Kidney epithelial cell (primary cell): ENCODE data around the gene SLC35G1. TPM values are rescaled to one million over a fixed set of nuclear protein-coding genes. Genes with fewer than 3 reads are reported as not detected.

Experiments used
- DNase-seq: peaks from one replicate; pipeline ENCODE4 v3.0.0-alpha.2; 2010; ENCODE audit warnings: low read depth
- H3K27me3 ChIP-seq: 2 replicates; pipeline ENCODE4 v1.6.0; 2011; ENCODE audit warnings: low read length; ENCODE audit not compliant: control insufficient read depth, insufficient read depth
- H3K36me3 ChIP-seq: 2 replicates; pipeline ENCODE4 v1.5.1; 2011; ENCODE audit warnings: low read length; ENCODE audit not compliant: control insufficient read depth, insufficient read depth
- H3K4me3 ChIP-seq: 2 replicates; pipeline ENCODE4 v1.5.1; 2011; ENCODE audit warnings: low read depth, mild to moderate bottlenecking, control low read depth, low read length
- total RNA-seq: library from RNA; depleted of rRNA; stranded (reverse); fragments of >200 nt; gene quantifications from 2 replicates; pipeline ENCODE4 v1.2.3, GENCODE V29; 2015
- TF ChIP-seq, protein P1 (sequence below): IDR thresholded peaks from 2 replicates; pipeline ENCODE4 v1.5.1; 2011; ENCODE audit warnings: mild to moderate bottlenecking, moderate library complexity, low read length, control low read depth, inconsistent platforms; ENCODE audit not compliant: insufficient read depth, poor library complexity, severe bottlenecking

SLC35G1 gene
- total RNA-seq, 1 donor from 2014 or later: 3.3 TPM

DNA sequence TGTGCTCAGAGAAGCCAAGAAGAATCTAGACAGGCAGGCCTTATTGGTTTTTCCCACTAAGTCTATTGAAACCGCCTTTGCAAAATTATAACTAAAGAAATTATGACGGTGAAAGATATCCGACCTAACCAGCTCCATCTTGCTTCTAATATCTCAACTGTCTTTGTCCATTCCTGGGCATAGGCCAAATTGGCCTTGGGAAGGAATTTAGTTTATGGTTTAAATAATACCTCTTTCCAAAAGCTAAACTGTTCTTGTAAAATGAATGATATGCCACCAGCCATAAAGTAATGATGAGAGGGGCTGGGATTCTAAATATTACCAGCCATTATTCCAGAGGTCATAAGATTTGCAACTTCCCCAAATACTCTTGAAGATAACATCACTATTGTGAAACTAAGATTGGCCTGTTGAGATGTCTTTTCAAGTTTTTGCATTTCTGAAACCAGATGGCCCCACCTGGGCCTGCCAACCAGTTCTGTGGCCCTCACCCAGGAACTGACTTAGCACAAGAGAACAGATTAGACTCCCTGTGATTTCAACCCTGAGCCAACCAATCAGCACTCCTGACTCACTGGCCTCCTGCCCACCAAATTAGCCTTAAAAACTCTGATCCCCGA, 41.2 kb upstream of the SLC35G1 start:
- Histone ChIP-seq H3K27me3 (no peaks in the 10 kb centered on the region), H3K36me3 (no peaks in the 10 kb centered on the region), H3K4me3 (no peak overlapping the region)
- DNase-seq: no peak
- TF ChIP-seq, protein P1, sequence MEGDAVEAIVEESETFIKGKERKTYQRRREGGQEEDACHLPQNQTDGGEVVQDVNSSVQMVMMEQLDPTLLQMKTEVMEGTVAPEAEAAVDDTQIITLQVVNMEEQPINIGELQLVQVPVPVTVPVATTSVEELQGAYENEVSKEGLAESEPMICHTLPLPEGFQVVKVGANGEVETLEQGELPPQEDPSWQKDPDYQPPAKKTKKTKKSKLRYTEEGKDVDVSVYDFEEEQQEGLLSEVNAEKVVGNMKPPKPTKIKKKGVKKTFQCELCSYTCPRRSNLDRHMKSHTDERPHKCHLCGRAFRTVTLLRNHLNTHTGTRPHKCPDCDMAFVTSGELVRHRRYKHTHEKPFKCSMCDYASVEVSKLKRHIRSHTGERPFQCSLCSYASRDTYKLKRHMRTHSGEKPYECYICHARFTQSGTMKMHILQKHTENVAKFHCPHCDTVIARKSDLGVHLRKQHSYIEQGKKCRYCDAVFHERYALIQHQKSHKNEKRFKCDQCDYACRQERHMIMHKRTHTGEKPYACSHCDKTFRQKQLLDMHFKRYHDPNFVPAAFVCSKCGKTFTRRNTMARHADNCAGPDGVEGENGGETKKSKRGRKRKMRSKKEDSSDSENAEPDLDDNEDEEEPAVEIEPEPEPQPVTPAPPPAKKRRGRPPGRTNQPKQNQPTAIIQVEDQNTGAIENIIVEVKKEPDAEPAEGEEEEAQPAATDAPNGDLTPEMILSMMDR: no peak

DNA sequence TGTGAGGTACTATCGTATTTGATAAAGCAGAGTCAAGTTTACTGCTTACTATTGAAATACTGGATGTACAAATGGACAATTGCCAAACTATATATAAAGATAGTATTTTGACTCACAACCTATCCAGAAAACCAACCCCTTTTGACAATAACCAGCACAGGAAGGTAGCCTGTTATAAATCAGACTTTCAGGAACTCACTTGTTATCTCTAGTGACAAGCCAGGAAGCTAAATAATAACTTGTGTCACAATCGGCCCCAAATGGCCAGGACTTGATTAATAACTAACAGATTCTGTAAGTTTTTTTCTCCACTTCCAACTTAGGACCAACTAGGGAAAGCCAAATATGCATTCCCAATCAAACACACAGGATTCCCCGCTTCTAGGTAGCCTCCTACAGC, 38.8 kb upstream of the SLC35G1 start:
- no peaks in the 10 kb centered on the region for H3K36me3 ChIP-seq
- H3K4me3 ChIP-seq: no peak overlapping the region
- DNase-seq: no peak
- no peaks in the 10 kb centered on the region for H3K27me3 ChIP-seq
- TF ChIP-seq, protein P1: no peak

DNA sequence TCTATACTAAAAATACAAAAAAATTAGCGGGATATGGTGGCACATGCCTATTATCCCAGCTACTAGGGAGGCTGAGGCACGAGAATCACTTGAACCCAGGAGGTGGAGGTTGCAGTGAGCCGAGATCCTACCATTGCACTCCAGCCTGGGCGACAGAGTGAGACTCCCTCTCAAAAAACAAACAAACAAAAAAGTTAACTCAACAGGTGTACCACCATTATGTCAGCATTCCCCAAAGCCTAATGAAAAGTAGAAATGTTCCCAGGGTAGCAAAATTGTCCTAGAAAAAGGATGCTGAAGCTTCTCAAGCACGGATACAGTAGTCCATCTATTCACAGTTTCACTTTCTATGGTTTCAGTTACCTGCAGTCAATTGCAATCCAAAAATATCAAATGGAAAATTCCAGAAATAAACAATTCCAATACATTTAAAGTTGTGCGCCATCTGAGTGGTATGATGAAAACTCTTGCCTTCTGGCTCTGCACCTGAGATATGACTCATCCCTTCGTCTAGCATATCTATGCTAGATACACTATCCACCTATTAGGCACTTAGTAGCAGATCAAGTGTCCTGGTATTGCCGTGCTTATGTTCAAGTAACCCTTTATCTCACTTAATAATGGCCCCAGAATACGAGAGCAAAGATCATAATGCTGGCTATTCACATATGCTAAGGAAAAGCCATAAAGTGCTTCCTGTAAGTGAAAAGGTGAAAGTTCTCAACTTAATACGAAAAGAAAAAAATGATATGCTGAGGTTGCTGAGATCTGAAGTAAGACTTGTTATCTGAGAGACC, 37.2 kb upstream of the SLC35G1 start:
- no peaks in the 10 kb centered on the region for H3K36me3 ChIP-seq
- H3K27me3 ChIP-seq: no peaks in the 10 kb centered on the region
- TF ChIP-seq, protein P1: no peak
- H3K4me3 ChIP-seq: no peak overlapping the region
- DNase-seq: no peak

DNA sequence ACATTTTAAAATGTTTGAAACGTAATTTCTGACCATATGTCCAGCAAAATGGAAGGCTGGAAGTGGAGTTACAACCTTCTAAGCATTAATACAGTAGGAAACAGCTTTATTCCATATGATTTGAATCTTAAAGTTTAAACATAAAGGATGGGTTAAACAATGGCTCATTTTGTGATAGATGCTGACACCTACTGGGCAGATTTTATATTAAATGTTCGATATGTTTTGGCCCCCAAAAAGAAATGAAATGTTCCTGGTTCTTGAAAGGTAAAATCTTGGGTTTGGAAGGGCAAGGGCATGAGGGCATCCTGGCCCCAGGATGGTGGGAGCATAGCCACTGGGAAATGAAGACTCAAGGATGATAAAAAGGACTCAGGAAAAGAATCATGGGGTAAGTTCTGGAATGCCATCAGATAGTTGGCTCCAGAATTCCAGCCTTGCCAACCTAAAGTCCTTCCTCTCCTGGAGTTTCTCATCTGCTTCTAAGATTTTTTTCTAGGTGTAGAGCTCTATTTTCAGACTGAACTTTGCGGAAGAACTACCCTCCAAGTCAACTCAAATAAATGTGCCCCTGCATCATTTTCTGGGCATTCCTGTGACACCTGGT, 34.6 kb upstream of the SLC35G1 start:
- DNase-seq: no peak

DNA sequence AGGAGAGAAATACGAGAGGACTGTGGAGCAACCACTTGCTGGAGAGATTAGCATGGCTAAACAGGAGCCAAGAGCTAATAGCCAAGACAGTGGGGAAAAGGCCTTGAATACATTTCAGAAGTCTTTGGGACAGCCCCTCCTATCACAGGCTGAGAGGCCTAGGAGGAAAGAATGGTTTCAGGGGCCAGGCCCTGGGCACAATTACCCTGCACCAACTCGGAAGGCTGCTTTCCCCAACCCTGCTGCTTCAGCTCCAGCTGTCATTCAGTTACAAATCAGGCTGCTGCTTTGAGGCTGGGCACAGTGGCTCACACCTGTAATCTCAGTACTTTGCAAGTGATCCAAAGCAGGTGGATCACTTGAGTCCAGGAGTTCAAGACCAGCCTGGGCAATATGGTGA, 32.0 kb upstream of the SLC35G1 start:
- Histone ChIP-seq H3K4me3 (no peak overlapping the region), H3K27me3 (no peaks in the 10 kb centered on the region), H3K36me3 (no peaks in the 10 kb centered on the region)
- DNase-seq: no peak
- TF ChIP-seq, protein P1: no peak

More for the DNA sequence above, 34.6 kb upstream of the SLC35G1 start:
- no peak overlapping the region for H3K4me3 ChIP-seq
- no peaks in the 10 kb centered on the region for H3K27me3 ChIP-seq
- TF ChIP-seq, protein P1: no peak
- no peaks in the 10 kb centered on the region for H3K36me3 ChIP-seq
